ENCODE measurements around the gene P2RX2.

P2RX2 gene

GRCh38 chr12:132619386-132620112 lies 973 bp downstream of the P2RX2 start:
- DNase-seq (ENCODE audit: low read depth) = no peak
- H3K4me3 ChIP-seq (ENCODE audit: low read depth, low read length) = no peak overlapping the region
- no peak for TF ChIP-seq CTCF (IDR thresholded peaks at IDR 0.05; ENCODE audit: low read depth, low read length, missing control alignments)

- no peak overlapping the region for H3K4me3 ChIP-seq (ENCODE audit: low read depth, low read length)
- no peak for DNase-seq (ENCODE audit: low read depth)
- no peak for TF ChIP-seq CTCF (IDR thresholded peaks at IDR 0.05; ENCODE audit: low read depth, low read length, missing control alignments)
Measured at GRCh38 chr12:132620113-132620898, 1.7 kb downstream of the P2RX2 start.

- TF ChIP-seq CTCF (IDR thresholded peaks at IDR 0.05; ENCODE audit: low read depth, low read length, missing control alignments) = no peak
- H3K4me3 ChIP-seq (ENCODE audit: low read depth, low read length) = no peak overlapping the region
- no peak for DNase-seq (ENCODE audit: low read depth)
Measured at GRCh38 chr12:132620899-132621656, 2.5 kb downstream of the P2RX2 start.

- no peak for DNase-seq (ENCODE audit: low read depth)
- no peak for TF ChIP-seq CTCF (IDR thresholded peaks at IDR 0.05; ENCODE audit: low read depth, low read length, missing control alignments)
Measured at GRCh38 chr12:132621657-132622435, 3.3 kb downstream of the P2RX2 start.

GRCh38 chr12:132622437-132623071 lies 4.0 kb downstream of the P2RX2 start:
- TF ChIP-seq CTCF (IDR thresholded peaks at IDR 0.05; ENCODE audit: low read depth, low read length, missing control alignments) = no peak
- H3K4me3 ChIP-seq (ENCODE audit: low read depth, low read length) = no peak overlapping the region
- DNase-seq (ENCODE audit: low read depth) = no peak

More at GRCh38 chr12:132621657-132622435, 3.3 kb downstream of the P2RX2 start:
- no peak overlapping the region for H3K4me3 ChIP-seq (ENCODE audit: low read depth, low read length)
